GM18519 (cell line): ENCODE data around the gene FANCD2.
"Not testable (repeated sequence)": the region's sequence is repeated elsewhere in the genome, so short reads cannot be mapped to it uniquely, and the experiment has no call there.

ENCODE experiments used
- ATAC-seq: cut with Tn5 transposase; IDR thresholded peaks from one replicate; pipeline ENCODE4 v1.9.1; 2021; ENCODE audit warnings: mild to moderate bottlenecking, moderate library complexity; ENCODE audit not compliant: unreplicated experiment, low FRiP score

FANCD2 gene

DNA sequence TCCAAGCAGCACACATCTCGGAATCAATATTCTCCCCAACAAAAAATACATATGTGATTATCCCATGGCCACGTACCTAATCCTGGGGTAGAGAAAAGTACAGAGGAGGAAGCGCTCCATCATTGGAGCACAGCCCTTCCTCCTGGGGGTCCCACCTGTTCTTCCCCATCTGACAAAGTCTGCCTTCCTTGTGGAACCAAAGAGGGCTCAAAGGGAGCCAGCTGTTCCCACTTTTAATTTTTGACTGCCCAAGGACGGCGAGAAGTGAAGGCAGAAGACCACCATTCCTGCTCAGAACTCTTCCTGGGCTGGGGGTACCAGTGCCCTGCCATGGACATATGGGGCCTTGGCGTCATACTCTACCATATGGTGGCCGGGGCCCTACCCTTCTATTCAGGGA lies 14.1 kb upstream of the FANCD2 start:
- ATAC-seq = no peak

DNA sequence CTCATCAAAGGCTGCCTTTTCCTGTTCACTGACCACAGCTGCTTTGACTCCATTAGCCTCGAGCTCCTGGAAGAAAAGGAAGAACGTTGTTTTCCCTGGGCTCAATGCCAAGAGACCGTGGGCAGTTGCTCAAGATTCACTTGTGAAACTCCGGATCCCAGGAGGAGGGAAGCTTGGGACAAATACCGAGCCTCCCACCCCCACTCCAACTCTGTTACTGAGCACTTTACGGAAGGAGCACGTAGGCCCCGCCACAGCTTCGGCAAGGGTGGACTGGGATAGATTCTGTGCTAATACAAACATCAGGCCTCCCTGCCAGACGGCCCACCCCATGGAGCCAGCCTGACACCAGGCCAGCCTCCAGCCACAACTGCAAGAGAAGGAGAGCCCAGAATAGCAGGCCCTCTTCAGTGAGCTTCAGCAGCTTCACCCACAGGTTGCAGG lies 10.8 kb upstream of the FANCD2 start:
- no peak for ATAC-seq

DNA sequence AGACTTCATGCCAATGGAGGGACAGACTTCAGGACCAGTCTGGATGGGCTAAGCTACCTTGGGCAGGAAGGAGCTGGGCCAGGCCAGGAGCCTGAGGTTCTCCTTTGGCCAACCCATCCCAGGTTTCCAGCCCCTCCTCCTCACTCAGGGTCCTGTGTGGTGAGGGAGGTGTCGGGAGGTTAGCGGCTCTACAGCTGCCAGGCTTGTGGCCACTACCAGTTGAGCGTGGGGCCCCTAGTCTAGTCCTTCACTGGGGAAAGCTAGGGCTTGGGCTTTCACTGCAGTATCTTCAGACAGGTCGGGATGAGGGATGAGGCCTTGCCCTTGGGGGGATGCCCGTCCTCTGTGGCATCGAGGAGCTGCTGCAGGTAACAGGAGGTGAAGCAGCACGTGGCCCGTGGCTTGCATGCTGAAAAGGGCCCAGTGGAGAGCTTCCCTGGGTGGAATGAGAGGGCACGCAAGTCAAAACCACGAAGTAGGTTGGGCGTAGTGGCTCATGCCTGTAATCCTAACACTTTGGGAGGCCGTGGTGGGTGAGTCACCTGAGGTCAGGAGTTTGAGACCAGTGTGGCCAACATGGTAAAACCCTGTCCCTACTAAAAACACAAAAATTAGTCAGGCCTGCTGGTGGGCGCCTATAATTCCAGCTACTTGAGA lies 8.5 kb upstream of the FANCD2 start:
- no peak for ATAC-seq

- ATAC-seq = not testable (repeated sequence)
Observed at GRCh38 chr3:10018806-10019205, 7.4 kb upstream of the FANCD2 start.

- ATAC-seq = no peak
Observed at GRCh38 chr3:10019326-10019725, 6.9 kb upstream of the FANCD2 start.

DNA sequence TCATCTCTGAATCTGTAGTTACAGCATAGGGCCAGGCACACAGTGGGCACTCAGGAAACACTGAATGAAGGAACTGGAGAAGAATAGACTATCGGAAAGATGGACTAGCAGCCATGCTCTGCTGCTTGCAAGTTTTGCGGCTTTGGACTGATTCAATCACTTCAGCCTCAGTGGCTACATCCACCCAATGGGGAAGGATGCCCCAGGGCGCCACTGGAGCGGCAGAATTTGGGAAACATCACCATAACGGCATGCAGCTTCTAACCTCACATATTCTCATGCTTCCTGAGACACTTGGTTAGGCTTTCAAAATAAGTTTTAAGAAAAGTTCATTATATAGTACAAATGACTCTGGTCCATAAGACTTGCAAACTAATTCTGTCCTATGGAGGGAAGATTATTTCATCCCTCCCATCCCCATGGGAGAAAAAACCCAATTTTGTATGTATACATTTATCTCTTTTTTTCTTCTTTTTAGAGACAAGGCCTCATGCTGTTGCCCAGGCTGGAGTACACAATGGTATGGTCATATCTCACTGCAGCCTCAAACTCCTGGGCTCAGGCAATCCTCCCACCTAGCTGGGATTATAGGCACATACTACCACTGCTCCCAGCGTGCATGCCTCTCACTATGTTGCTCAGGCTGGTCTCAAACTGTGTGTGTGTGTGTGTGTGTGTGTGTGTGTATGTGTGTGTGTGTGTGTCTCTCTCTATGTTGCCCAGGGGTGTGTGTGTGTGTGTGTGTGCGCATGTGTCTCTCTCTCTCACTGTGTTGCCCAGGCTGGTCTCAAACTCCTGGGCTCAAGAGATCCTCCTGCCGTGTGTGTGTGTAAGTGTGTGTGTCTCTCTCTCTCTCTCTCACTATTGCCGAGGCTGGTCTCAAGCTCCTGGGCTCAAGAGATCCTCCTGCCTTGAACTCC lies 4.1 kb upstream of the FANCD2 start:
- ATAC-seq = no peak

DNA sequence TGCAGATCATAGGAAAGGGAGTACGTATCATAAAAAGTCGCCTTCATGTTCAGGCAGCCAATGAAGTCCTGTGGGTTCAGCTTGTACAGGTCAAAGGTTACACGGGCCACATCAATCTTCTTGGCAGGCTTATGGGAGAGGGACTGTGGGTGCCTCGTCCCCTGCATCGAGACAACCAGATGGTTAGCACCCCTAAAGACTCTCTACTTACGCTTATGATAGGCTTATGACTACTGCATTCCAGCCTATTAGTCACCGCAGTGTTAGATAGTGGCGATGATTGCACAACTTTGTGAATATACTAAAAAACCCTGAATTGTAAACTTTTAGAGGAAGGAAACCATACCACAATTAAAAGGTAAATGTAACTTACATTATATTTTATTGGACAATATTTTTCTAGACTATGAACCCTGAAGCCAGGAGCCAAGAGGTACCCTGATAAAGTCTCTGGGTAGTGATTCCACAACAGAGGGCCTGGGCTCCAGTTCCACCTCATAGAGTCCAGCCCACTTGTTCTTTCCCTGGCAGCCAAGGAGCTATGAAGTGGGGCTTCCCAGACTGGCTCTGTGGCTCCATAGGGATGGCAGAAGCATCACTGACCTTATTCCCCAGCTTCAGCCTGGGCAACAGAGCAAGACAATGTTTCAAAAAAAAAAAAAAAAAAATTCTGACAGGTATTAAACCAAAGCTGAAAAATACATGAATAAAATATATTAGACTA lies 2.5 kb upstream of the FANCD2 start:
- ATAC-seq = no peak

DNA sequence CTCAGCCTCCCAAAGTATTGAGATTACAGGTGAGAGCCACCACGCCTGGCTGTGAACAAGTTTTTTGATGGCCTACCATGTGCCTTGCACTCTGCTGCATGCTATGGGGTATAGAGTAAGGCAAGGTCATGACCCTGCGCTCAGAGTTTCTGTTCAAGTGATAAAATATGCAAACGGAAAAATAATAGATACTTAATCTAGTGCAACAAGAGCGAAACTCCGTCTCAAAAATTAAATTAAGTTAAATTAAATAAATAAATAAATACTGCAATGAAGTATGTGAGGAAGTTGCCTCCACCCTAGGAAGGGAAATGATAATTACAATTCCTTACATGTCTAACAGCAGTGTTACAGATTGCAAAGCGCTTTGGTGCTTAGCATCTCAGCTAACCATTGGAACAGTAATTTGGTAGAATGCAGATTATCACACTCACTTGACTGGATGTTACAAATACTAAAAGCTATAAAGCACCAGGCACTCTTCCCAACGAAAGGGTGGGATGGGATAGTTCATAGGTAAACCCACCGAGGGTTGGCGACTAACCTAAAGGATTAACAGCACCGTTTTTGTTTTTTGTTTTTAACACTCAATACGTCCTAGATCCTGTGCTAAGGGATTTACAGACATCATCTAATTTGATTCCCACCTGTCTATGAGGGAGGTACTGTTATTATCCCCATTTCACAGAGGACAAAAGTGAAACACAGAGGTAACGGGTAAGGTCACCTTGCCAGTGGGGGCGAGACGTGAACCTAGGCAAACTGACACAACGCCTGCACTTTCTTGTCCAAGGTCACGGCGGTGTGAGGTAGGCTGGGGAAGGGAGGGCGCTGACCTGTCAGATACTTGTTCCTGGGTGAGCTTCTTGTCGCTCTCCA lies 793 bp upstream of the FANCD2 start:
- peak; percentile 9 for ATAC-seq

GRCh38 chr3:10041034-10041433 lies 14.8 kb downstream of the FANCD2 start:
- no peak for ATAC-seq

GRCh38 chr3:10047876-10048275 lies 21.6 kb downstream of the FANCD2 start:
- ATAC-seq = no peak

DNA sequence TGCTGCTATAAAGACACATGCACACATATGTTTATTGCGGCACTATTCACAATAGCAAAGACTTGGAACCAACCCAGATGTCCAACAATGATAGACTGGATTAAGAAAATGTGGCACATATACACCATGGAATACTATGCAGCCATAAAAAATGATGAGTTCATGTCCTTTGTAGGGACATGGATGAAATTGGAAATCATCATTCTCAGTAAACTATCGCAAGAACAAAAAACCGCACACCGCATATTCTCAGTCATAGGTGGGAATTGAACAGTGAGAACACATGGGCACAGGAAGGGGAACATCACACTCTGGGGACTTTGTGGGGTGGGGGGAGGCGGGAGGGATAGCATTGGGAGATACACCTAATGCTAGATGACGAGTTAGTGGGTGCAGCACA lies 26.8 kb downstream of the FANCD2 start:
- ATAC-seq = not testable (repeated sequence)

DNA sequence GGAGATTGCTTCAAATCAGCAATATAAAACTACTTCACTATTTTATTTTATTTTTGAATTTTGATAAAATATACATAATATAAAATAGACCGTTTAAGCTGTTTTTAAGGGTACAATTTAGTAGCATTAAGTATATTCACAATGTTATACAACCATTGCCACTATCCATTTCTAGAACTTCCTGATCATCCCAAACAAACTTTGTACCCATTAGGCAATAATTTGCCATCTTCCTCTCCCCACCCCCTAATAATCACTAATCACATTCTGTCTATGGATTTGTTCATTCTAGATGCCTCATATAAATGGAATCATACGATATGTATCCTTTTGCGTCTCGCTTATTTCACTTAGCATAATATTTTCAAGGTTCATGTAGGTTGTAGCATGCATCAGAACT lies 28.9 kb downstream of the FANCD2 start:
- ATAC-seq = no peak

GRCh38 chr3:10070077-10070476 lies 43.8 kb downstream of the FANCD2 start:
- ATAC-seq = not testable (repeated sequence)

DNA sequence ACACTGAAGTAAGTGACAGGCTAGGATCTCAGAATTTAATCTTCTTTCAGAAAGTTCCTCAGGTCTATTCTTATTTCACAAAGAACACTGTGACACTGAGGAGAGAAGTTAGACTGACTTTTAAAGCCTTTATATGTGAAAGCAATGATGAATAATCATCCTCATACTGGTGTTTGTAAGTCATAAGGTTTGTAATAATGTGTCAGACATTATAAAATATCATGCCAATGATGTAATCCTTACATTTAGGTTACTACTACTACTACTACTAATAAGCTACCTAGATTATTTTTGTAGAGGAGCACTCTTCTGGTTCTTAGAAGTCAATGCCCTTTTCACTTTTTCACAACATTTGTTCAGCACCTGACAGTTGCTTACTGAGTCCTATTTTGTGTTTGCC lies 48.4 kb downstream of the FANCD2 start:
- ATAC-seq = no peak

- no peak for ATAC-seq
Observed at GRCh38 chr3:10081871-10082270, 55.6 kb downstream of the FANCD2 start.

DNA sequence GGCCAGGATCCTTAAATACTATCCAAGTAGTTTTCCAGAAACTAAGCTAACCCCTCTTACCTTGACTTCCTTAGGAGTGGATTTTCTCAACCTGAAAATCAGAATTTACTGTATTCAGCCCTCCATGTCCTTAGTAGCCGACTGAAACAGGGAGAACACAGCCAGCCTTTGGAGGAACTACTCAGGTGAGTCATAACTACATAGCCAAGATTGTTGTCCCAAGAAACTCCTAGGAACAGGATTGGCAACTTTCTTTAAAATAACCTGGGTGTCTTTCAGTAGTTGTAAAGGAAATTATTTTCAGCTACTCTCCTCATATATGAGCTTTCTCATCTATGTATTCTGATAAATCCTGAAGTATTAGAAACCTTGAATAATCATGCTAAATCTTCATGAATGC lies 59.5 kb downstream of the FANCD2 start:
- no peak for ATAC-seq

- ATAC-seq = no peak
Observed at GRCh38 chr3:10088256-10088655, 62.0 kb downstream of the FANCD2 start.

GRCh38 chr3:10090179-10090578 lies 63.9 kb downstream of the FANCD2 start:
- no peak for ATAC-seq

DNA sequence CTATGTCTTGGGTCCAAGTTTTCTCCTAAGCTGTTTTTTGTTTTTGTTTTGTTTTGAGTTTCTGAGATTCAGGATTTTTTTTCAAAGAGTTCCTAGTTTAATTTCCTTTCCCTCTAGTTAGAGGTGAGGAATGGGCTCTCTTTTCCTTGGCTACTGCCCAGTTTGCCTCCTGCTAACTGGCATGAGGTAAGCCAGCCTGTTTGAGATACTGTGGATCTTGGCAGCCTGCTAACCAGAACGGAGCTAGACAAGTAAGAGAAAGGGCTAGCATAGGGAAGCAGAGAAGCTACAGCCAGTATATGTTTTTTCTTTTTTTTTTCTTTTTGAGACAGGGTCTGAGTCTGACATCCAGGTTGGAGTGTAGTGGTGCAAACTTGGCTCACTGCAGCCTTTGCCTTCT lies 64.5 kb downstream of the FANCD2 start:
- not testable (repeated sequence) for ATAC-seq

GRCh38 chr3:10091387-10091786 lies 65.2 kb downstream of the FANCD2 start:
- not testable (repeated sequence) for ATAC-seq
